GM23338 (cell line): ENCODE data around the gene FLT1. TPM values are rescaled to one million over a fixed set of nuclear protein-coding genes. Genes with fewer than 3 reads are reported as not detected.

Source experiments
- ATAC-seq: fragments of 200-7000 bp; cut with Tn5 transposase; 3 replicates; pipeline ENCODE4 v1.9.1; 2020
- DNase-seq: peaks from one replicate; pipeline ENCODE4 v3.0.0-alpha.2; 2015; ENCODE audit warnings: low spot score
- H2AFZ ChIP-seq: fragments of 200-600 bp; sonication (generic); 2 replicates; pipeline ENCODE4 v1.8.0; 2016; ENCODE audit warnings: antibody characterized with exemption, mild to moderate bottlenecking, moderate library complexity
- H3F3A ChIP-seq: fragments of 200-600 bp; sonication (generic); replicated peaks from 2 replicates; pipeline ENCODE4 v1.8.0; 2017; ENCODE audit warnings: antibody characterized with exemption, mixed run types, low read depth
- H3K27ac ChIP-seq: fragments of 200-600 bp; sonication (generic); 2 replicates; pipeline ENCODE4 v1.6.1; 2016; ENCODE audit warnings: low read depth
- H3K27me3 ChIP-seq: fragments of 200-600 bp; sonication (generic); 2 replicates; pipeline ENCODE4 v1.8.0; 2016; ENCODE audit warnings: mild to moderate bottlenecking, mixed run types, moderate library complexity; ENCODE audit not compliant: insufficient read depth
- H3K36me3 ChIP-seq: fragments of 200-600 bp; sonication (generic); 2 replicates; pipeline ENCODE4 v1.8.0; 2016; ENCODE audit warnings: mild to moderate bottlenecking; ENCODE audit not compliant: insufficient read depth
- H3K4me1 ChIP-seq: fragments of 200-600 bp; sonication (generic); 2 replicates; pipeline ENCODE4 v1.8.0; 2016; ENCODE audit warnings: mild to moderate bottlenecking, moderate library complexity; ENCODE audit not compliant: insufficient read depth
- H3K4me2 ChIP-seq: fragments of 200-600 bp; sonication (generic); 2 replicates; pipeline ENCODE4 v1.7.1; 2017; ENCODE audit warnings: mixed run types
- H3K4me3 ChIP-seq: fragments of 200-600 bp; sonication (generic); 2 replicates; pipeline ENCODE4 v1.6.1; 2016; ENCODE audit warnings: mixed run types
- H3K79me2 ChIP-seq: fragments of 200-600 bp; sonication (generic); replicated peaks from 2 replicates; pipeline ENCODE4 v1.8.0; 2017; ENCODE audit warnings: mild to moderate bottlenecking; ENCODE audit not compliant: insufficient read depth
- H3K9me2 ChIP-seq: fragments of 200-600 bp; sonication (generic); 2 replicates; pipeline ENCODE4 v1.8.0; 2017; ENCODE audit not compliant: insufficient read depth
- H4K20me1 ChIP-seq: fragments of 200-600 bp; sonication (generic); replicated peaks from 2 replicates; pipeline ENCODE4 v1.8.0; 2017; ENCODE audit warnings: mild to moderate bottlenecking; ENCODE audit not compliant: insufficient read depth
- H3K27ac Mint-ChIP-seq: 2 replicates; pipeline ENCODE4 v1.8.0; 2020; ENCODE audit warnings: inconsistent platforms, mild to moderate bottlenecking, moderate library complexity, mixed read lengths
- H3K27me3 Mint-ChIP-seq: 3 replicates; pipeline ENCODE4 v1.8.0; 2022; ENCODE audit warnings: low read depth, mild to moderate bottlenecking, moderate library complexity, mixed read lengths, inconsistent platforms; ENCODE audit not compliant: insufficient read depth, poor library complexity
- H3K36me3 Mint-ChIP-seq: 3 replicates; pipeline ENCODE4 v1.8.0; 2021; ENCODE audit warnings: low read depth, mild to moderate bottlenecking, inconsistent platforms, moderate library complexity, mixed read lengths
- H3K4me1 Mint-ChIP-seq: 3 replicates; pipeline ENCODE4 v1.8.0; 2020; ENCODE audit warnings: mild to moderate bottlenecking, inconsistent platforms, mixed read lengths
- H3K4me3 Mint-ChIP-seq: 3 replicates; pipeline ENCODE4 v1.8.0; 2021; ENCODE audit warnings: moderate library complexity, mild to moderate bottlenecking, inconsistent platforms, mixed read lengths
- H3K9me3 Mint-ChIP-seq: 3 replicates; pipeline ENCODE4 v1.8.0; 2020; ENCODE audit warnings: moderate library complexity, mild to moderate bottlenecking, inconsistent platforms, mixed read lengths
- ETS1 ChIP-seq: IDR thresholded peaks from 2 replicates; pipeline ENCODE4 v1.6.1; 2016; ENCODE audit warnings: antibody characterized with exemption
- REST ChIP-seq: IDR thresholded peaks from one replicate; pipeline ENCODE4 v1.6.1; 2018; ENCODE audit warnings: antibody characterized with exemption; ENCODE audit not compliant: unreplicated experiment
- STAT1 ChIP-seq: IDR thresholded peaks from one replicate; pipeline ENCODE4 v1.6.1; 2016; ENCODE audit warnings: antibody characterized with exemption; ENCODE audit not compliant: unreplicated experiment
- ZNF114 ChIP-seq: fragments of 250-450 bp; sonication (Bioruptor Pico); IDR thresholded peaks from 2 replicates; pipeline ENCODE4 v1.5.0; 2020; ENCODE audit warnings: mild to moderate bottlenecking, moderate library complexity
- ZNF331 ChIP-seq: fragments of 250-450 bp; sonication (Bioruptor Pico); IDR thresholded peaks from 2 replicates; pipeline ENCODE4 v1.5.0; 2020; ENCODE audit warnings: low read depth, mild to moderate bottlenecking, moderate library complexity
- polyA plus RNA-seq: library from polyadenylated mRNA; unstranded; fragments of >200 nt; fragmentation: Nextera tagmentation; extraction: Ambion mirVana; gene quantifications from 2 replicates; pipeline ENCODE4 v1.2.1, GENCODE V29; 2016
- total RNA-seq: library from RNA; depleted of rRNA; stranded (reverse); fragments of >200 nt; shearing (Covaris generic); gene quantifications from 2 replicates; pipeline ENCODE4 v1.2.3, GENCODE V29; 2014

The FLT1 gene
- total and polyA plus RNA-seq, 2 experiments from 2014 or later, result 26.8 to 116 TPM

GRCh38 chr13:28494778-28495537 lies at the start of gene FLT1 (continued):
- TF ChIP-seq REST, result no peak

GRCh38 chr13:28544026-28544425 lies 49.1 kb upstream of the FLT1 start:
- no peak overlapping the region for H3K27ac Mint-ChIP-seq
- no peak overlapping the region for H3K4me3 Mint-ChIP-seq
- Histone ChIP-seq H4K20me1 (no peaks in the 10 kb centered on the region), H3K27ac (no peak overlapping the region), H3F3A (no peaks in the 10 kb centered on the region), H3K36me3 (no peaks in the 10 kb centered on the region; the same call in 1 of the 2 replicates), H3K27me3 (no peaks in the 10 kb centered on the region), H3K9me2 (peaks cover 3% of the 10 kb centered on the region; the same call in 1 of the 2 replicates), H2AFZ (peak overlapping the region; percentile 21; the same call in 1 of the 2 replicates), H3K4me1 (no peaks in the 10 kb centered on the region; the same call in 1 of the 2 replicates), H3K4me2 (no peak overlapping the region), H3K4me3 (no peak overlapping the region), H3K79me2 (no peaks in the 10 kb centered on the region)
- peaks cover 16% of the 10 kb centered on the region for H3K4me1 Mint-ChIP-seq
- no peak for DNase-seq
- no peaks in the 10 kb centered on the region; the same call in 1 of the 3 replicates for H3K9me3 Mint-ChIP-seq
- H3K27me3 Mint-ChIP-seq, result peaks cover 6% of the 10 kb centered on the region
- H3K36me3 Mint-ChIP-seq, result 0 out of 3 replicates have a peak, but pooled peaks cover 8% of the 10 kb centered on the region
- no peak for ATAC-seq
- TF ChIP-seq ETS1, result no peak
- TF ChIP-seq REST, result no peak
- no peak for TF ChIP-seq STAT1
- TF ChIP-seq ZNF331 (CRISPR knock-in tag), result no peak
- no peak for TF ChIP-seq ZNF114 (CRISPR knock-in tag)
